ENCODE measurements around the gene CNN3.
"Not testable (repeated sequence)": the region's sequence is repeated elsewhere in the genome, so short reads cannot be mapped to it uniquely, and the experiment has no call there.

Gene CNN3

DNA sequence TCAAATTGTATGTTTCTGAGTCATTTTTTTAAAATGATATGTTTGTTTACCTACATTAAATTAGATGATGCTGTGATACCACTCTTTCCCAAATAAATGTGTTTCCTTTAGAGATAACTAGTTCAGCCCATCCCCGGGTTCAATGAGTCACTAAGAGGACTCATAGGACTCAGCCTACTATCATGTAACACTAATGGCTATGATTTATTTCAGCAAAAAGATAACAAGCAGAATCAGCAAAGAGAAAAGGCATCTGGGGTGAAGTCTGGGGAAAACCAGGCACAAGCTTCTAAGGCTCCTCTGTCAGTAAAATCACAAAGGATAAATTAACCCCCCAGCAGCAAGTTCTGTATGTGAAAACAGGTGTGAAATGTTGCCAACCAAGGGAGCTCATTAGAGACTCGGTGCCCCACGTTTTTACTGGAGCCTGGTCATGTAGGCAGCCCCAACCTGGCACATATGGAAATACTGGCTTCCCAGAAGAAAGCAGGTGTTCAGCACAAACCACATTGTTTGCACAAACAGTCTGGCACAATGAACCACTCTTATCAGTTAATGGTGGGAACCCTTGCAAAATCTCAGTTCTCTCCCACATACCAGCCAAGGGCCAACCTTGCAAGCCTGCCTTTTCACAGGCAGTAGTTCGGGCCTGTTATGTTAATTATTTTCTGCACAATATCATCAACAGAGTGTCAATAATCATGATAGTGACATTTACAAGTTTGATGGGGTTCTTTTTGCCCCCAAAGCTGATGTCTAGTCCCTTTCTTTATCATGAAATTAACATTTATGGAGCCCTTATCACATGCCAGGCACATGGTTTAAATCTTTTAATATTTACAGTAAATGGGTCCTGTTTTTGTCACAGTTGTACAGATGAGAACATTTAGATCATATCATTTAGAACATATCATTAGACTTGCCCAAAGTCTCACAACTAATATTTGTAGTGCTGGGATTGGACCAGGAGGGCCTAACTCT is 23.1 kb upstream of the CNN3 start:
- DNase-seq (ENCODE audit: low spot score): no peak

DNA sequence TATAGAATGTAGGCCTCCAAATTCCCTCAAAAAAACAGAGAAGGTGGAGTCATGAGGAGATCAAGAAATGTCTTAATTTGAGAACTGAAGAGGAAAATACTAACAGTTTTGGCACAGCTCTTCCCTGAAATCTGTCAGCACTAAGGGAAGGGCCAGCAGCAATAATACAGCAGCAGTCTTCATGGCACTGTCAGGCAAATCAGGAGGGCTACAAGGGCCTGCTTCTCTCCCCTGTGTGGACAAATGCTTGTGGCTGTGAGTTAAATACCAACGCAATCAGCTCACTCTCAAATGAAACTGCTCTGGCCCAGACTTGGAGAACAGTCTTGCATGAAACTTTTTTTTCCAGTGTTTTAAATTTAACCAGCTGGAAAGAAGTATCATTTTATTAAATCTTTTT is 20.5 kb upstream of the CNN3 start:
- no peak for DNase-seq (ENCODE audit: low spot score)

DNA sequence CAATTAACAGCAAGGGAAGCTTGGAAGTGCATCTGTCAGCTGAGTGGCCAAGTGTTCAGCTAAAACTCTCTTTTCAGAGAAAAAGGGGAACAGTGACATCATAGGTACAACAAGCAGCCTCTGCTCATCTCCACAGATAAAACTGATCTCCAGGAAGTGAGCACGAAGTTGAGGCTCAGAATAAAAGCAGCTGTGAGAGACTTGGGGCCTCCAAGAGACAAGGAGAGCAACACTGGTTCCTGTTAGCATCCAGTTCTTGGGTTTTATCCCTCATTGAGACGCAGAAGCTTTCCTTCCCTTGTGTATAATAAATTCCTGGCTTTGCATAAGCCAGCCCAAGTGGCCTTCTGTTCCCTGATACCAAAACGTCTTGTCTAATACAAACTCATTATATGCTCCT is 20.0 kb upstream of the CNN3 start:
- no peak for DNase-seq (ENCODE audit: low spot score)

DNA sequence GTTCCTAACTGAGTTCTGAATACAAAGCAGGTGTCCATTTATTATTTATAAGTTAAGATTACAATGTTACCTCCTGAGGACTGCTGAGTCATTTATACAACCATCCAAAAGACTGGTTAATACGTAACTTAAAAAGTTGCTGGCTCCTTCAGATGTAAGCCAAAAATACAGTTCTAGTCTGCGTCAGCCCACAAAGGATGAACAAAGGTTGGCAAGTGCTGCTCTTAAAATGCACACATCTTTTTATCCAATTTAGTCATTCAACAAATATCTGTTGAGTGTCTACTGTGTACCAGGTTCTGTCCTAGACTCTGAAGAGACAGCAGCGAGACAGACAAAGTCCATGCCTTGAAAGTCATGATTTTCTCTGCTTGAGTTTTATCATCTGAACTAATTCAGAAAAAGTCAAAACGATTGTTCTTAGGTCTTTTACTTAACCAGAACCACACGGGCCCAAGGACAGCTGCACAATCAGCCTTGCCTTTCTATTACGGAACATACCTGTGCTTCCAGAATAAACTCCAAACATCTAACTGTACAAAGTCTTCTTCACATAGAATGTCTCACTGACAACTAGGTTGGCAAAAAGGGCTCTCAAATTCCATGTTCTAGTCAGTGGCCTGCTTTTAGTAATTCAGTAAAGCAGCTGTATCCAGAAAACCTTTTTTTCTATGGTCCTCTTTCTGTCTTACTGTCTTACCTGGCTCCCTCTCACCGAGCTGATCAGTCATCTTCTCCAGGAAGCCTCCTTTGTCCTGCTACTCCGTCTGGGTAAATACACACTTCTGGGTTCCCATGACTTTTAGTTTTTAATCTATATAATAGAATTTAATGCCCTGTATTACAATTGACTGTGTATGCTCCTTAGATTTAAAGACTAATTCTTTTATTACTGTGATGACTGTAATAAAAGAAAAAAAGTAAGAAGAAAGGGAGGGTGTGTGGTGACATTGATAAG is 15.5 kb upstream of the CNN3 start:
- no peak for DNase-seq (ENCODE audit: low spot score)

DNA sequence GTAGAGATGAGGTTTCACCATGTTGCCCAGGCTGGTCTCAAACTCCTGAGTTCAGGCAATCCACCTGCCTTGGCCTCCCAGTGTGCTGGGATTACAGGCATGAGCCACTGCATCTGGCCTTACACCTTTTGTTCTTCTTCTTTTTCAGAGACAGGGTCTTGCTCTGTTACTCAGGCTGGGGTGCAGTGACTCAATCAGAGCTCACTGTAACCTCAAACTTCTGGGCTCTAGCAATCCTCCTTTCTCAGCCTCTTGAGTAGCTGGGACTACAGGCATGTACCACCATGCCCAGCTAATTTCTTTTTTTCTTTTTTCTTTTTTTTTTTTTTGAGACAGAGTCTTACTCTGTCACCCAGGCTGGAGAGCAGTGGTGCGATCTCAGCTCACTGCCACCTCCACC is 14.6 kb upstream of the CNN3 start:
- DNase-seq (ENCODE audit: low spot score): not testable (repeated sequence)

DNA sequence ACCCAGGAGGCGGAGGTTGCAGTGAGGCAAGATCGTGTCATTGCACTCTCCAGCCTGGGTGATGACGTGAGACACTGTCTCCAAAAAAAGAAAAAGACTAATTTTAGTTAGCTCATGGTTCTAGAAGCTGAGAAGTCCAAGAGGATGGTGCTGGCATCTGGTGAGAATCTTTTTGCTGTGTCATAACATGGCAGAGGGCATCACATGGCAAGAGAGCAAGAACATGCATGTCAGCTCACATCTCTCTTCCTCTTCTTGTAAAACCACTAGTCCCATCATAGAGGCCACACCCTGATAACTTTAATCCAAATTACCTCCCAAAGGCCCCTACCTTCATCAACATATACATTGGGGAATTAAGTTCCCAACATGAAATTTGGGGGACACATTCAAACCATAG is 13.8 kb upstream of the CNN3 start:
- DNase-seq (ENCODE audit: low spot score): no peak

DNA sequence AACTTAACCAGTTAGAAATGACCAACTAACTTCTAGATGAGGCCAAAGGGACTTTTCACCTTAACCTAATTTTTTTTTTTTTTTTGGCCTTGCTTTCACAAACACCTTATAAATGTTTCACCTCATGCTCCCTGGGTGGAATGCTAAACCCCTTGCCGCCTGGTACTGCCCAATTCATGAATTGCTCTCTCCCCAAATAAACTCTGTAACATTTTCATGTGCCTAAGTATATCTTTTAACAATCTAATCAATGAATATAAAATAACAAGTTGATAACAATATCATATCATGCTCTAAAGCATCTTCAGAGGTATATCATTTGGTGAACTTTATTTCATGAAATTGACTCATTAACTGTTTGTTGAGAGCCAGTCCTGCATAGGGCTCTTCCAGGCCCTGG is 10.9 kb upstream of the CNN3 start:
- DNase-seq (ENCODE audit: low spot score): no peak

DNA sequence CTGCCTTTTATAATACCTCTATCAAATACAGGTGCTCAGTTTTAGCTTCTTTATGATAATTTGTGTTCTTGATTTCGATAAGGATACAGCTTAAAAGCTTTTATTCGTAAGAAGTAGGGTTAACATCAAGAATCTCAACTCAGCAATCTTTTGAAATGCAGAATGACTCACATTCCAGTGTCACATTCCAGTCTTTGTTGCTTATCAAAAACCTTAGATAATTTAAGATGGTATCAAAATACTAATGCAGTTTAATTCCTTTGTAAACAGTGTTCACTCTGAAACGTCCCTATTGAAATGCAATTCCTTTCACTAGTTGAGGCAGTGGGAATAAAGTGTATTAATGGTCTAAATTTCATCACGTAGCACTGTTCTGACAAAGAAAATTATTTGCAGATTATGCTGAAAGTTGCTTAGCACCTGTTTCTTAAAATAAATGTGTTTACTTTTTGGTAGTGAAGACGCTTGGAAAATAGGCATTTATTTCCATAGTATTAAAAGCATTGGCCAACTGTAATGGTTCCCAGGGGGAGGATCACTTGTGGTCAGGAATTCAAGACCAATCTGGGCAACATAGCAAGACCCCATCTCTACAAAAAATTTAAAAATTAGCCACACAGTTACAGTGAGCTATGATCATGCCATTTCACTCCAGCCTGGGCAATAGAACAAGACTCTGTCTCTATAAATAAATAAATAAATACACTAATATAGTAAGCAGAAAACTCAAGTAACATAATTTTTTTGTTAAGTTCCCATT is 10.1 kb upstream of the CNN3 start:
- no peak for DNase-seq (ENCODE audit: low spot score)

DNA sequence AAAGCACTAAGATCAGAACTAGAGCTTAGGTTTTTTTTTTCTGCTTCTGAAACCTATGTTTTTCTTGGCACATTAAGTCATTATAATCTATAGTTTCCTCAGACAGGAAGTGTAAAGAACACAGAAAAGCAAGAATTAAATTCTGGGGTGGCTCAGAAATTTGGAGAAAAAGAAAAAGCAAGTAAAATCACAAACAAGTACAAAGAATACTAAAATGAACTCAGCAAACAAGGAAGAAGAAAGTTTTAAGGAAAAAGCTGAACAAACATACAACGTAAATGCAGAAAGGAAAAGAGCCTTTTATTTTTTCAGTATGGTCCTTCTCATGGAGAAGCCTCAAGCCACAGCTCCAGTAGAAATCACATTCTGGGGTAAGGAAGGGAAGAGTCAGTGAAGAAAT is 8.6 kb upstream of the CNN3 start:
- DNase-seq (ENCODE audit: low spot score): no peak

DNA sequence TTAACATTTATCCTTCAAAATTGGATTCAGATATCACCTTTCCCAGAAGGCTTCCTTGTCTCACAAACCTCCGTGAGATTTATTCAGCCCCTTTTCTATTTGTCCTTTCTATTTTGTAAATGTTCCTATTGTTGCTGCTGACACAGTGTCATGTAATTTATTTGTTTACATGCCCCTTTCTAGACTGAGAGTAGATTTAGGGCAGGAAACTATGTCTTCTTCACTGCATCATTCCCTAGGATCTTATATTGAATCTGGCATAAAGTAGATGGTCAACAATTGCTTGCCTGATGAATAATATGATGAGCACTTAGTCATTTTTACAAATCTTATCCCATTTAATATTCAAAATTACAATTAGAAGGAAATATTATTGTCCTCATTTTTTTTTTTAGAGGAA is 8.1 kb upstream of the CNN3 start:
- no peak for DNase-seq (ENCODE audit: low spot score)

DNA sequence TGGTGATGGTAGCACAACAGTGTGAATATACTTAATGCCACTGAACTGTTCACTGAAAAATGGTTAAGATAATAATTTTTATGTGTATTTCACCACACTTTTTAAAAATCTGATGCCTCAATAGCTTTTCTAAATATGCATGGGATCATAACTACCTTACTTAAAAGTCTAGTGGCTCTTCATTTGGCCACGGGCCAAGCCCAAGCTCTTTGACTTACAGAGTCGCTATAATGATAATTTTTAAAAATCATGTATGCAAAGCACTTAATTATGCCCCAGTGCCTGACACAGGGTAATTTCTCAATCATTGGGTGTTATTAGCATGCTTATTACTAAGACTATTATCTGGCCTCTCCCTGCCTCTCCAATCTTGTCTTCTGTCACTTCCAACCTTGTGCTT is 7.6 kb upstream of the CNN3 start:
- no peak for DNase-seq (ENCODE audit: low spot score)

DNA sequence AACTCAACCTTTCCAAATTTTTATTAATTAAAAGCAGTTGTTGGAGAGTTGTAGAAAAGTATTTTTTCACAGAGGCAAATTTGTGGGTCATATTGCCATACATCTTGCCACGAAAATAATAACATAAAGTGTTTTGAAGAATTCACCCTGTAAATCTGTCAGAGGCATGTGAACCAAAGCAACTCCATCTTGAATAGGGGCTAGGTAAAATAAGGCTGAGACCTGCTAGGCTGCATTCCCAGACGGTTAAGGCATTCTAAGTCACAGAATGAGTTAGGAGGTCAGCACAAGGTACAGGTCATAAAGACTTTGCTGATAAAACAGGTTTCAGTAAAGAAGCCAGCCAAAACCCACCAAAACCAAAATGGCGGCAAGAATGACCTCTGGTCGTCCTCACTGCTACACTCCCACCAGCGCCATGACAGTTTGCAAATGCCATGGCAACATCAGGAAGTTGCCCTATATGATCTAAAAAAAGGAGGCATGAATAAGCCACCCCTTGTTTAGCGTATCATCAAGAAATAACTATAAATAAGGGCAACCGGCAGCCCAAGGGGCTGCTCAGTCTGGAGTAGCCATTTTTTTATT is 4.4 kb upstream of the CNN3 start:
- no peak for DNase-seq (ENCODE audit: low spot score)

DNA sequence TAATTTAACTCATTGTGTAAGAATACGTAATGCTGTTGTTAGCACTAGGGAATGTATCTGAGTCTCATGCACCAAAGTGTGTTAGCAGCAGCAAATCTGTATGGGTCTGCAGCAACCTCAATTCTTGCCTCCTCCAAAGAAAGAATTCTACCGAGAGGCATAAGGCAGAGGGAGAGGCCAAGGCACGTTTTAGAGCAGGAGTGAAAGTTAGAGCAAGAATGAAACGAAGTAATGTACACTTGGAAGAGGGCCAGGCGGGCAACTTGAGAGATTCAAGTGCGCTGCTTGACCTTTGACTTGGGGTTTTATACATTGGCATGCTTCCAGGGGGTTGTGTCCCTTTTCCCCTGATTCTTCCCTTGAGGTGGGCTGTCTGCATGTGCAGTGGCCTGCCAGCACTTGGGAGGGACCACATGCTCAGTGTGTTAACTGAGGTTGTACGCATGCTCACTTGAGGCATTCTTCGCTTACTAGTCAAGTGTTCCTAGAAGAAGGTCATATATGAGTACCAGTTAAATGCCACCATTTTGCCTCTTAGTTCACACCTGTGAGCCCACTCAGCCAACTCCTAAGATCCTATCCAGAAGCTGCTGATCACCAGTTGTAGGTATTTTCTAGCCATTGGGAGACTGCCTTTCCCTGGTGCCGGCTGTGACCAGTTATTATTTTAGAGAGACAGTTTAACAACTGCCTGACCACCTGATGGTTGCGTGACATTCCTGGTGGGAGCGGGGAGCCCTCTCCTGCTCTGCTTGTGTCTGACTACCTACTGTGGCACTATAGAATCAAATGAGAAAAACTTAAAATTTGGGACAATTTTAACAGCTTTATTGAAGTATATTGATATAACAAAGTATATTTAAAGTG is 2.7 kb upstream of the CNN3 start:
- DNase-seq (ENCODE audit: low spot score): no peak

DNA sequence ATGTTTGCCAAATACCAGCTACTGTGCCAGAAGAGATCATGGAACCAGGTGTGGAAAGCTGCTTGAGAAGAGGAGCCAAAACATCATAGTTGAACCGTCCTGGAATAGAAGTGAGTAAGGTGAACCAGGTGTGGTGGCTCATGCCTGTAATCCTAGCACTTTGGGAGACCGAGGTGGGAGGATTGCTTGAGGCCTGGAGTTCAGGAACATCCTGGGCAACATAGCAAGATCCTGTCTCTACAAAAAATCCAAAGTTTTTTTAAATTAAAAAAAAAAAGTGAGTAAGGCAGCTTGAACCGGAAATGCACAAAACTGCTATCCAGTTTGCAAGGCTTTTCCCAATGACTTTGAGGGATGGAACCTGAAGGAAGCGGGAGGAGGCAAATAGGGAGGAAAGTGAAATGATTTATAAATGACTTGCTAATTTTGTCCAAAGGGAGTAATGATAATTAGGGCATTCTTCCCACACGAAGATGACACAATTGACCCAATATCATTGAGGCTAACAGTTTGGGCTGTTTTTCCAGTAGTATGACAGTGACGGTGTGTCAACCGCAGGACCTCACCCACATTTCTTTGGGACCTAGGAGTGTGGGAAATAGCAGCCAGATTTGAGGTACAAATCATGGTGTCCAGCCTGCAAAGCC is 1.5 kb upstream of the CNN3 start:
- DNase-seq (ENCODE audit: low spot score): no peak

DNA sequence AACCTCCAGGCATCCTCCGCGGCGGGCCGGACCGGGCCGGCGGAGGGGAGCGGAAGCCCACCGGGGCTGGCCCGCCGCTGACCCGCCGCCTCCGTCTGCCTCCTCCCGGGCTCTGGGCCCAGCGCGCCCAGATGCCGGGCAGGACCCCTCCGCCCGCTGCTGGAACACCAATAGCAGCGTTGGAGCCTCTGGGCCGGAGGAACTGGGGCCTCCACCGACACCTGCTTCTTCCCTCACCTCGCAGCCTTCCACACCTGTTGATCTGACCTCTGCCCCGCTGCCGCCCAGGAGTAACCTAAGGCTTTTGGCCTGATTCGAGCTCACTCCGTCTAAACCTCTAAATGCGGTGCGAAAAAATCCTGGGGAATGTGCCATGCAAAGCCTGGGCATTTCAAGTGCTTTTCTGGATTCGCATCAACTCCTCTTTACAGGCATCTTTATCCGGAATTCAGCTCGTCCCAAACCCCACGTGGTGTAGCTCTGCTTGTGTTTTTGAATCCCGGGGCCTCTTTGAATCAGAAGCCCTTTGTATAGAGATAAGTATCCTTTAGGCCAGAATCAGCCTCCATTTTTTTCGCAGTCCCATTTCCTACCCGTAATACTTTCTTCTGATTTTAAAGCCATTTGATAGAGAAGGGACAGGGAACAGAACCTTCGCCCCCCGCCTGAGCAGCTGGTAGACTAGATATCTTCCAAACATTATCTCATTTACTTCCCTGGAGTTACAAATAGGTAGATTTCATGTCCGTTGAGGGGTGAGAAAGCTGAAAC is 680 bp upstream of the CNN3 start:
- peak; percentile 62 for DNase-seq (ENCODE audit: low spot score)

DNA sequence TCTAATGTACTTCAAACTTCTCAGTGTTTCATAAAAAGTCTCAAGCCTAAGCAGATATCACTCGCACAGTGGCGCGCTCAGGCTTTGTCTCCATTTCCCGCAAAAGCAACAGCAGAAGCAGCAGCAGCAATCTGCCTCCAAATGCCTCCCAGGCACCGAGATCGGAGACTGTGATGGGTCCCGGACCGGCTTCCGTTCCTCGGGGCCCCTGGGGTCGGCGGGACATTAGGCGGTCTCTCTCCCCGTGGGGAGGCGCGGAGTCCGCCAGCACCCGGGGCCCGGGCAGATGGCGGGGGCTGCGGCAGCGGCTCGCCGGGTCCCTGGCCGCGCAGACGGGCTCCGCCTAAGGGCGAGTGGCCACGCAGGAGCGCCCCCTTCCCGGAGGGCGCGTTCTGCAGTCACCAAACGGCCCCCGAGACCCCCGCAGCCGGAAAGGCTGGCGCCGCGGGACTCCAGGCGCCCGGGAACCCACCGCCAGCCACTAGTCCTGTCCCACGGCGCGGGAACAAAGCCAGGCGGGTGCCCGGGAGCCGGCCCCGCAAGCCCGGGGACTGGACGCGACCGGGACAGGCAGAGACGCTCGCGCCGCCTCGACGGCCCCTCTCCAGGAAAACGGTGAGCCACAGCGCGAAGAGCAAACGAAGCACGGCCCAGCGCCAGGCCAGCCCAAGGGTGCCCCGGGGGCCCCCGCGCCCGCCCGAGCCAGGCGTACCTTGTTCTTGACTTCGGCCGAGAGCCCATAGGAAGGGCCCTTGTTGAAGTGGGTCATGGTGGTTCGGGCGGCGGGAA is 590 bp downstream of the CNN3 start:
- DNase-seq (ENCODE audit: low spot score): peak; percentile 42

DNA sequence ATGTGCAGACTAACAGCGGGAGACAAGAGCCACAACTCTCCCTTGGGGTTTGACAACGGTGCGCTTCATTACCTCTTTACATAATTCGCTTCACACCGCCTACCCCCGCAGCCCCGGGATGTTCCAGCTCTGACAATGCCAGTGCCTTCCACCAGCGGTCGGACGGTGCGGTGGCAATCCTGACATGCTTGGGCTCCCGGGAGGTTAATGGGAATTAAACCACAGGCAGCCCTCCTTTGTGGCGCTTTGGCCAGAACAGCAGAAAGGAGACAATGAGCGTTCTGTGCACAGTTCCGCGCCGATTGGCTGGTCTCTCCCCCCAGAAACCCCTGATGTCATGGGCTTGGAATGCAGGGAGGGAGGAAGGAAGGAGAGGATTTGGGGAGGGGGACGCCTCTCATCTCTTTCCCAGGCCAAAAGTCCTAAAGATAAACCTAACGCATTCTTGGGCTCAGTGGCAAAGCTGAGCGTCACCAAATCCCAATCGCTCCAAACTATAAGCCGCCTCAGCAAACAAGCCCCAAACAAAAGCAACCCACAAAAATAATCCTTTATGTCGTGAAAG is 1.3 kb downstream of the CNN3 start:
- peak; percentile 83 for DNase-seq (ENCODE audit: low spot score)

DNA sequence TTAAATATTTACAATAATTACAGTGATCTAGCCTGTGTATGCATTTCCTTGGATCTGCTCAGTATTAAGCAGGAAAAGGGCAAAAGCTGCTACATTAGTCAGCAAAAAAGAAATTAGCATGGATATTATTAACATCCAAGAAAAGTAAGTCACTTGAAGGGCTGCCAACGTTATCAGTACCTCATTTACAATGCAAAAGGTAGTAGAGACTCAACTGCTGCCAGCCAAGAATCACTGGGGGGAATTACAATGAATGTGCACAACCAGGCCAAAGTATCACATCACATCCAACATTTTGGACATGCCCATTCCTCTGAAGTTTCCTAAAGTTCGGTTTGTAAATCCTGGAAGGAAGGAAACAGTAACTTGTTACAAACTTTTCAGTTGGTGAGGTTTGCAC is 1.9 kb downstream of the CNN3 start:
- peak; percentile 28 for DNase-seq (ENCODE audit: low spot score)
